IMR-90 (cell line): ENCODE results near the gene TCOF1. TPM values are rescaled to one million over a fixed set of nuclear protein-coding genes. Genes with fewer than 3 reads are reported as not detected.

Experiments used
- ATAC-seq: fragments of 200-7000 bp; cut with Tn5 transposase; 2 replicates; pipeline ENCODE4 v1.9.1; 2020; ENCODE audit warnings: low read depth, mild to moderate bottlenecking, moderate library complexity
- BruUV-seq: library from RNA; stranded (reverse); fragments of 400-500 nt; replicated peaks from 2 replicates; lab custom pipeline; 2021; lab: Mats Ljungman, UMichigan
- CTCF ChIA-PET: fragments of 300-600 bp; formaldehyde crosslinking; extraction: SDS; loops from one replicate; lab custom pipeline; 2021; ENCODE audit warnings: antibody characterized with exemption; lab: Yijun Ruan, JAX
- POLR2A ChIA-PET: fragments of 300-600 bp; sonication (Branson Sonifier 250); formaldehyde crosslinking; loops from one replicate; lab custom pipeline; 2022; ENCODE audit warnings: antibody characterized with exemption; ENCODE audit not compliant: unreplicated experiment; lab: Charles Lee
- DNase-seq: peaks from one replicate; pipeline ENCODE4 v3.0.0; 2013
- H2AFZ ChIP-seq: replicated peaks from 2 replicates; pipeline ENCODE3; 2013; ENCODE audit warnings: low read length, mild to moderate bottlenecking; ENCODE audit not compliant: poor library complexity
- H2AK5ac ChIP-seq: 2 replicates; pipeline ENCODE4 v1.6.1; 2013; ENCODE audit warnings: low read depth, low read length, inconsistent platforms
- H2AK9ac ChIP-seq: replicated peaks from 2 replicates; pipeline ENCODE3; 2013; ENCODE audit warnings: mild to moderate bottlenecking, low read depth, low read length, moderate library complexity; ENCODE audit not compliant: poor library complexity
- H2BK120ac ChIP-seq: 2 replicates; pipeline ENCODE4 v1.6.1; 2013; ENCODE audit warnings: low read depth, low read length, inconsistent platforms
- H2BK15ac ChIP-seq: 3 replicates; pipeline ENCODE4 v1.6.1; 2013; ENCODE audit warnings: low read depth, low read length, inconsistent platforms
- H2BK20ac ChIP-seq: 2 replicates; pipeline ENCODE4 v1.6.1; 2013; ENCODE audit warnings: low read depth, mild to moderate bottlenecking, inconsistent platforms, low read length, moderate library complexity
- H2BK5ac ChIP-seq: 2 replicates; pipeline ENCODE4 v1.6.1; 2013; ENCODE audit warnings: mild to moderate bottlenecking, low read depth, low read length, inconsistent platforms; ENCODE audit not compliant: poor library complexity, severe bottlenecking
- H3K14ac ChIP-seq: replicated peaks from 2 replicates; pipeline ENCODE4 v1.6.1; 2013; ENCODE audit warnings: low read depth, low read length, inconsistent platforms
- H3K18ac ChIP-seq: 2 replicates; pipeline ENCODE4 v1.6.1; 2013; ENCODE audit warnings: low read depth, low read length, control low read depth
- H3K23ac ChIP-seq: 2 replicates; pipeline ENCODE4 v1.6.1; 2013; ENCODE audit warnings: low read depth, low read length, inconsistent platforms
- H3K27ac ChIP-seq: 2 replicates; pipeline ENCODE4 v1.5.1; 2013; ENCODE audit warnings: mild to moderate bottlenecking, control low read depth, low read length; ENCODE audit not compliant: insufficient read depth
- H3K27me3 ChIP-seq: 2 replicates; pipeline ENCODE4 v1.6.1; 2013; ENCODE audit warnings: low read length; ENCODE audit not compliant: control insufficient read depth, insufficient read depth
- H3K36me3 ChIP-seq: 2 replicates; pipeline ENCODE4 v1.6.1; 2013; ENCODE audit warnings: low read length, mixed read lengths; ENCODE audit not compliant: control insufficient read depth, insufficient read depth
- H3K4ac ChIP-seq: 2 replicates; pipeline ENCODE4 v1.6.1; 2013; ENCODE audit warnings: low read depth, low read length, inconsistent platforms
- H3K4me1 ChIP-seq: 2 replicates; pipeline ENCODE4 v1.6.1; 2013; ENCODE audit warnings: low read length, mixed read lengths; ENCODE audit not compliant: control insufficient read depth, insufficient read depth
- H3K4me2 ChIP-seq: 2 replicates; pipeline ENCODE4 v1.6.1; 2013; ENCODE audit warnings: low read depth, mild to moderate bottlenecking, control low read depth, low read length, moderate library complexity
- H3K4me3 ChIP-seq: 2 replicates; pipeline ENCODE4 v1.5.1; 2013; ENCODE audit warnings: low read depth, mild to moderate bottlenecking, control low read depth, low read length, moderate library complexity; ENCODE audit not compliant: insufficient read depth
- H3K56ac ChIP-seq: 2 replicates; pipeline ENCODE4 v1.6.1; 2013; ENCODE audit warnings: low read length, inconsistent platforms; ENCODE audit not compliant: insufficient read depth; ENCODE audit errors: extremely low read depth
- H3K79me1 ChIP-seq, 2 experiments: 2 replicates each; pipeline ENCODE4 v1.6.1; 2013; ENCODE audit warnings: low read length in 2 of 2, inconsistent platforms in 1 of 2, low read depth in 1 of 2
- H3K9ac ChIP-seq: 2 replicates; pipeline ENCODE4 v1.6.1; 2013; ENCODE audit warnings: low read depth, low read length, control low read depth
- H3K9me1 ChIP-seq: 2 replicates; pipeline ENCODE4 v1.6.1; 2013; ENCODE audit warnings: low read length, inconsistent platforms; ENCODE audit not compliant: insufficient read depth
- H3K9me3 ChIP-seq: 2 replicates; pipeline ENCODE4 v1.6.1; 2013; ENCODE audit warnings: low read length; ENCODE audit not compliant: control insufficient read depth, insufficient read depth
- H4K20me1 ChIP-seq: 2 replicates; pipeline ENCODE4 v1.6.1; 2013; ENCODE audit warnings: low read length, inconsistent platforms; ENCODE audit not compliant: insufficient read depth
- H4K5ac ChIP-seq: 2 replicates; pipeline ENCODE4 v1.6.1; 2013; ENCODE audit warnings: mild to moderate bottlenecking, low read depth, low read length, control low read depth
- H4K8ac ChIP-seq, 2 experiments: 2 replicates each; pipeline ENCODE4 v1.6.1; 2013; ENCODE audit warnings: low read depth in 2 of 2, low read length in 2 of 2, control low read depth in 1 of 2, inconsistent platforms in 1 of 2
- H4K91ac ChIP-seq: 2 replicates; pipeline ENCODE4 v1.6.1; 2013; ENCODE audit warnings: low read depth, low read length, inconsistent platforms; ENCODE audit not compliant: insufficient read depth
- CHD1 ChIP-seq: IDR thresholded peaks from 2 replicates; pipeline ENCODE4 v1.6.1; 2012; ENCODE audit warnings: low read depth, low read length, improper control_type of control experiment
- CTCF ChIP-seq: conservative IDR thresholded peaks from 2 replicates; pipeline ENCODE4 v1.5.1; 2012; ENCODE audit warnings: mild to moderate bottlenecking, low read depth, low read length, improper control_type of control experiment
- FOS ChIP-seq: fragments of 150-350 bp; IDR thresholded peaks from 2 replicates; pipeline ENCODE4 v1.6.1; 2016; ENCODE audit warnings: low read depth, low read length
- MAFK ChIP-seq: IDR thresholded peaks from 2 replicates; pipeline ENCODE4 v1.6.1; 2012; ENCODE audit warnings: low read depth, low read length, improper control_type of control experiment
- MXI1 ChIP-seq: IDR thresholded peaks from 2 replicates; pipeline ENCODE4 v1.6.1; 2012; ENCODE audit warnings: low read depth, mild to moderate bottlenecking, low read length, moderate library complexity, borderline replicate concordance
- RAD21 ChIP-seq: IDR thresholded peaks from 2 replicates; pipeline ENCODE4 v1.6.1; 2012; ENCODE audit warnings: low read length, improper control_type of control experiment
- RCOR1 ChIP-seq: IDR thresholded peaks from 2 replicates; pipeline ENCODE4 v1.6.1; 2012; ENCODE audit warnings: mild to moderate bottlenecking, low read length, improper control_type of control experiment; ENCODE audit not compliant: insufficient replicate concordance
- SMC3 ChIP-seq: fragments of 150-350 bp; IDR thresholded peaks from 2 replicates; pipeline ENCODE4 v1.6.1; 2016; ENCODE audit warnings: low read depth, mild to moderate bottlenecking, antibody characterized with exemption, low read length, moderate library complexity
- USF2 ChIP-seq: fragments of 150-350 bp; IDR thresholded peaks from 2 replicates; pipeline ENCODE4 v1.6.1; 2017; ENCODE audit warnings: mild to moderate bottlenecking, antibody characterized with exemption, low read length, low read depth
- WGBS, 2 experiments: methylation state at CpG; one replicate each; pipeline versions ENCODE4 v1.1.5 to v1.1.7; 2013; ENCODE audit warnings: missing lambda C conversion rate in 2 of 2; ENCODE audit not compliant: insufficient read length in 1 of 2; ENCODE audit errors: extremely low coverage in 2 of 2; 5-methylcytosine and 5-hydroxymethylcytosine counted together
- dilution Hi-C: fragments of 300-500 bp; cut with HindIII; formaldehyde crosslinking; loops from one replicate; pipeline ENCODE4 v1.14.3; 2018; ENCODE audit warnings: low sequenced_read_pairs; ENCODE audit not compliant: unreplicated experiment
- in situ Hi-C: fragments of 300-500 bp; cut with MboI; formaldehyde crosslinking; loops from 3 replicates; pipeline ENCODE4 v1.14.3; 2019; ENCODE audit warnings: low sequenced_read_pairs, inconsistent platforms, mixed read lengths
- intact Hi-C: fragments of 100-400 bp; cut with micrococcal nuclease; formaldehyde crosslinking; loops from 2 replicates; pipeline ENCODE4 v1.10.0; 2022
- polyA plus RNA-seq, 3 experiments: library from polyadenylated mRNA; depleted of rRNA; stranded (reverse); fragments of >200 nt; gene quantifications; 2 replicates each; pipeline ENCODE4 v1.2.3, GENCODE V29; 2012; ENCODE audit warnings: low replicate concordance in 1 of 3
- total RNA-seq: library from RNA; depleted of rRNA; stranded (reverse); fragments of >200 nt; gene quantifications from 2 replicates; pipeline ENCODE4 v1.2.3, GENCODE V29; 2012

Gene TCOF1
- total and polyA plus RNA-seq, 2 of the 4 experiments (the other 2 are of a cell fraction), result 18.2 to 19.7 TPM

- H2BK5ac ChIP-seq, result peak overlapping the region; percentile 15
- no peak overlapping the region; the same call in 1 of the 2 replicates for H3K27ac ChIP-seq
- H4K20me1 ChIP-seq, result peaks cover 5% of the 10 kb centered on the region; the same call in 1 of the 2 replicates
- no peak for DNase-seq
- WGBS, 2 experiments, result no CpG with 5 or more reads among the region's 3 CpGs
- no peak overlapping the region; a peak in 1 of 4 replicates for H4K8ac ChIP-seq
- H3K4me2 ChIP-seq, result no peak overlapping the region
- no peaks in the 10 kb centered on the region for H3K36me3 ChIP-seq
- no peak overlapping the region for H3K23ac ChIP-seq
- dilution Hi-C loops, result no loop called here
- no peak overlapping the region for H3K4me3 ChIP-seq
- peaks cover 35% of the 10 kb centered on the region for H3K4me1 ChIP-seq
- no peak overlapping the region for H3K9ac ChIP-seq
- H3K27me3 ChIP-seq, result no peaks in the 10 kb centered on the region
- H3K4ac ChIP-seq, result peak overlapping the region; percentile 45; the same call in 1 of the 2 replicates
- BruUV-seq, result no TSS peak
- POLR2A ChIA-PET, result no interaction called here
- intact Hi-C loops, result no loop called here
- H2BK15ac ChIP-seq, result no peak overlapping the region
- peaks cover 0 to 8% of the 10 kb centered on the region in 2 experiments; a peak in 2 of 4 replicates for H3K79me1 ChIP-seq
- peak overlapping the region; percentile 87; the same call in 1 of the 2 replicates for H2BK120ac ChIP-seq
- peaks cover 37% of the 10 kb centered on the region for H3K9me1 ChIP-seq
- H4K91ac ChIP-seq, result no peak overlapping the region
- H3K9me3 ChIP-seq, result no peaks in the 10 kb centered on the region
- in situ Hi-C loops, result no loop called here
- TF ChIP-seq CHD1, result no peak
- TF ChIP-seq RAD21, result no peak
- TF ChIP-seq RCOR1, result no peak
- TF ChIP-seq CTCF, result no peak
- no peak for TF ChIP-seq MAFK
- no peak for TF ChIP-seq MXI1
- no peak for TF ChIP-seq USF2
- no peak for TF ChIP-seq SMC3
- no peak for TF ChIP-seq FOS
- H2AK9ac ChIP-seq, result no peak overlapping the region
- CTCF ChIA-PET, result interaction anchor here (1.5 kb wide), 1 partner anchor 10 kb away, joined by 3 read pairs; no protein-coding TSS in a partner anchor
- H3K56ac ChIP-seq, result no peak overlapping the region
- no peak overlapping the region for H2AFZ ChIP-seq
- no peak overlapping the region for H4K5ac ChIP-seq
- no peak for ATAC-seq
- H3K14ac ChIP-seq, result no peak overlapping the region
- peak overlapping the region; percentile 88 for H2BK20ac ChIP-seq
- H2AK5ac ChIP-seq, result 0 out of 2 replicates have a peak overlapping the region, but pooled peaks have one; percentile 36
- no peak overlapping the region for H3K18ac ChIP-seq
Measured at GRCh38 chr5:150316320-150316719, 41.2 kb upstream of the TCOF1 start.
